ENCODE results near the gene MFSD2B.

The MFSD2B gene

GRCh38 chr2:23994567-23994966 lies 15.3 kb upstream of the MFSD2B start:
- TF ChIP-seq CTCF (IDR thresholded peaks at IDR 0.05; ENCODE audit: low read depth, low read length, missing control alignments), result no peak
- DNase-seq (ENCODE audit: low read depth), result no peak
- no peak overlapping the region for H3K4me3 ChIP-seq (ENCODE audit: low read depth, low read length)

DNA sequence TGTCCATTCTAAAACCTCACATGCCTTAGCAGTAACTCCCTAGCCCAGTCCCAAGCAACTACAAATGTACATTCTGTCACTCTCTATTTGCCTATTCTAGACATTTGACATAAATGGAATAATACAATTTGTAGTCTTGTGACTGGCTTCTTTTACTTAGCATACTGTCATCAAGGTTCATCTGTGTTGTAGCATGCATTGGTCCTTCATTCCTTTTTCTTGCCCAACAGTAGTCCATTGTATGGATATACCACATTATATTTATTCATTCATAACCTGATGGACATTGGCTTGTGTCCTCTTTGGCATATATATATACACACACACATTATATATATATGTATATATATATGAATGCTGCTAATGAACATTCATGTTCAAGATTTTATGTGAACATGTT lies 2.2 kb upstream of the MFSD2B start:
- TF ChIP-seq CTCF (IDR thresholded peaks at IDR 0.05; ENCODE audit: low read depth, low read length, missing control alignments), result no peak

GRCh38 chr2:24008672-24009366 lies 1.1 kb upstream of the MFSD2B start:
- DNase-seq (ENCODE audit: low read depth), result no peak
- H3K4me3 ChIP-seq (ENCODE audit: low read depth, low read length), result no peak overlapping the region
- no peak for TF ChIP-seq CTCF (IDR thresholded peaks at IDR 0.05; ENCODE audit: low read depth, low read length, missing control alignments)

More for the DNA sequence above, 2.2 kb upstream of the MFSD2B start:
- H3K4me3 ChIP-seq (ENCODE audit: low read depth, low read length), result no peak overlapping the region
- DNase-seq (ENCODE audit: low read depth), result no peak

- DNase-seq (ENCODE audit: low read depth), result no peak
- no peak overlapping the region for H3K4me3 ChIP-seq (ENCODE audit: low read depth, low read length)
- TF ChIP-seq CTCF (IDR thresholded peaks at IDR 0.05; ENCODE audit: low read depth, low read length, missing control alignments), result no peak
Measured at GRCh38 chr2:24009367-24009679, 562 bp upstream of the MFSD2B start.

- TF ChIP-seq CTCF (IDR thresholded peaks at IDR 0.05; ENCODE audit: low read depth, low read length, missing control alignments), result no peak
- DNase-seq (ENCODE audit: low read depth), result no peak
- no peak overlapping the region for H3K4me3 ChIP-seq (ENCODE audit: low read depth, low read length)
Measured at GRCh38 chr2:24010477-24011249, 778 bp downstream of the MFSD2B start.

DNA sequence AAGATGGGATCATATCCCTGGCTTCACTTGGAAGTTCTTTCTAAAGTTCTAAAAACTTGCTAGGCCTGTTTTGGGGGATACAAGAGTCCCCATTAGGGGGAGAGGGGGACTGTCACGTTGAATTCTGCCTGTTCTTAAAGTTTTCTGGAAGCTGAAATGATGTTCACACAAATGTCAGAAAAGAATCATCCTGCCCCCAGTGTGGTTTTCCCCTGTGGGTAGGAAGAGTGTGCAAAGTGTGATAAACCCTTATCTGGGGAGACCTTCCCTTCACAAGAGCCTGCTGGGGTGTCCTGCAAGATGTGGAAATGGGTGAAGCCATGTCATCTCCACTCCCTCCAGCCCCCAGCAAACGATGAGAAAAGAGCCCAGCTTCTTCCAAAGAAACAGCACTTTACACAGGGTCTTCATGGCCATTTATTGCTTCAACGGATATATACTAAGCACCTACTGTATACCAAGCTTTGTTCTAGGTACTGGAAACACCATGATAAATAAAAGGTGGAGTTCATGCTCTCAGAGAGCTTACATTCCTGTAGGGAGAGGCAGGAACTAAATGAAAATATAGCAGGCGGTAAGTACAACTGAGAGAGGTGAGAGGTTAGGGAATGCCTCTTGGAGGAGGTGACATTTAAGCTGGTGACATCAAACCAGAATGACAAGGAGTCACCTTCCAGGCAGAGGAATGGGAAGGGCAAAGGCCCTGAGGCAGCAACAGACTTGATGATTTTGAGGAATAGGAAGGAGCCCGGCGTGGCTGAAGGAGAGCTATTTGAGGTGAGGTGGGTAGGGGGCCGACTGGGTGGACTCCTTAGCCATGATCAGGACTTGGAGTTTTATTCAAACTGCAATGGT lies 1.6 kb downstream of the MFSD2B start:
- DNase-seq (ENCODE audit: low read depth), result no peak
- H3K4me3 ChIP-seq (ENCODE audit: low read depth, low read length), result no peak overlapping the region
- no peak for TF ChIP-seq CTCF (IDR thresholded peaks at IDR 0.05; ENCODE audit: low read depth, low read length, missing control alignments)

All from GM12864 (cell line).